ENCODE results near the gene MAPK1IP1L. TPM values are rescaled to one million over a fixed set of nuclear protein-coding genes. Genes with fewer than 3 reads are reported as not detected.

The MAPK1IP1L gene
- total RNA-seq, 1 experiment from 2014 or later = 97.9 TPM

DNA sequence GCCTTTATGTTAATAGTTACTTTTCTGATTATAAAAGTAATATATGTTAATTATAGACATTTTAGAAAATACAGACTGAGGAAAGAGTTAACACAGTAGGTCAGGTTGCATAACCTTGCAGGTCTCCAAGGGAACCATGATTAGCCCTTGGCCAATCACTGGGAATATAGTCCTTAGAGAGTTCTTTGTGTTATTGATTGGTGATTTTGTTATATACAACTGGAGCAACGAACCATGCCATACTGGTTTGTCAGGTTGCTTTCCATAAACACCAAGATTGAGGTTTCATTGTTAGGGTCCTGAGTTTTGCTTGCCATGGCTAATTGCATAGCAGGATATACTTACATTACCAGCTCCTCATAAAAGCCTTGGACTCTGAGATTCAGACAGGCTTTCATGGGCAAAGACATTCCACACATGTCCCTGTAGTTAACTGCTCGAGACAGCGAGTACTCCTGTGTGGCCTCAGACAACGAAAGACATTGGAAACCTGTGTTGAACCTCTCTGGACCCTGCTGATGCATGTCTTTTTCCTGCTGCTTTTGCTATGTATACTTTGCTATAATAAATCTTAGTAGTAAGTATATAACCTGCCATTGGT lies 33.7 kb downstream of the MAPK1IP1L start:
- TF ChIP-seq ZNF138 (CRISPR knock-in tag; conservative IDR thresholded peaks at IDR 0.05) (no peak), EMX1 (CRISPR knock-in tag; IDR thresholded peaks at IDR 0.05) (no peak), RELA (CRISPR knock-in tag; IDR thresholded peaks at IDR 0.05; ENCODE audit: borderline replicate concordance) (no peak)
- TF ChIP-seq, protein P1, sequence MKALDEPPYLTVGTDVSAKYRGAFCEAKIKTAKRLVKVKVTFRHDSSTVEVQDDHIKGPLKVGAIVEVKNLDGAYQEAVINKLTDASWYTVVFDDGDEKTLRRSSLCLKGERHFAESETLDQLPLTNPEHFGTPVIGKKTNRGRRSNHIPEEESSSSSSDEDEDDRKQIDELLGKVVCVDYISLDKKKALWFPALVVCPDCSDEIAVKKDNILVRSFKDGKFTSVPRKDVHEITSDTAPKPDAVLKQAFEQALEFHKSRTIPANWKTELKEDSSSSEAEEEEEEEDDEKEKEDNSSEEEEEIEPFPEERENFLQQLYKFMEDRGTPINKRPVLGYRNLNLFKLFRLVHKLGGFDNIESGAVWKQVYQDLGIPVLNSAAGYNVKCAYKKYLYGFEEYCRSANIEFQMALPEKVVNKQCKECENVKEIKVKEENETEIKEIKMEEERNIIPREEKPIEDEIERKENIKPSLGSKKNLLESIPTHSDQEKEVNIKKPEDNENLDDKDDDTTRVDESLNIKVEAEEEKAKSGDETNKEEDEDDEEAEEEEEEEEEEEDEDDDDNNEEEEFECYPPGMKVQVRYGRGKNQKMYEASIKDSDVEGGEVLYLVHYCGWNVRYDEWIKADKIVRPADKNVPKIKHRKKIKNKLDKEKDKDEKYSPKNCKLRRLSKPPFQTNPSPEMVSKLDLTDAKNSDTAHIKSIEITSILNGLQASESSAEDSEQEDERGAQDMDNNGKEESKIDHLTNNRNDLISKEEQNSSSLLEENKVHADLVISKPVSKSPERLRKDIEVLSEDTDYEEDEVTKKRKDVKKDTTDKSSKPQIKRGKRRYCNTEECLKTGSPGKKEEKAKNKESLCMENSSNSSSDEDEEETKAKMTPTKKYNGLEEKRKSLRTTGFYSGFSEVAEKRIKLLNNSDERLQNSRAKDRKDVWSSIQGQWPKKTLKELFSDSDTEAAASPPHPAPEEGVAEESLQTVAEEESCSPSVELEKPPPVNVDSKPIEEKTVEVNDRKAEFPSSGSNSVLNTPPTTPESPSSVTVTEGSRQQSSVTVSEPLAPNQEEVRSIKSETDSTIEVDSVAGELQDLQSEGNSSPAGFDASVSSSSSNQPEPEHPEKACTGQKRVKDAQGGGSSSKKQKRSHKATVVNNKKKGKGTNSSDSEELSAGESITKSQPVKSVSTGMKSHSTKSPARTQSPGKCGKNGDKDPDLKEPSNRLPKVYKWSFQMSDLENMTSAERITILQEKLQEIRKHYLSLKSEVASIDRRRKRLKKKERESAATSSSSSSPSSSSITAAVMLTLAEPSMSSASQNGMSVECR (CRISPR knock-in tag; IDR thresholded peaks at IDR 0.05; ENCODE audit: borderline replicate concordance) = no peak
- TF ChIP-seq, protein P2, sequence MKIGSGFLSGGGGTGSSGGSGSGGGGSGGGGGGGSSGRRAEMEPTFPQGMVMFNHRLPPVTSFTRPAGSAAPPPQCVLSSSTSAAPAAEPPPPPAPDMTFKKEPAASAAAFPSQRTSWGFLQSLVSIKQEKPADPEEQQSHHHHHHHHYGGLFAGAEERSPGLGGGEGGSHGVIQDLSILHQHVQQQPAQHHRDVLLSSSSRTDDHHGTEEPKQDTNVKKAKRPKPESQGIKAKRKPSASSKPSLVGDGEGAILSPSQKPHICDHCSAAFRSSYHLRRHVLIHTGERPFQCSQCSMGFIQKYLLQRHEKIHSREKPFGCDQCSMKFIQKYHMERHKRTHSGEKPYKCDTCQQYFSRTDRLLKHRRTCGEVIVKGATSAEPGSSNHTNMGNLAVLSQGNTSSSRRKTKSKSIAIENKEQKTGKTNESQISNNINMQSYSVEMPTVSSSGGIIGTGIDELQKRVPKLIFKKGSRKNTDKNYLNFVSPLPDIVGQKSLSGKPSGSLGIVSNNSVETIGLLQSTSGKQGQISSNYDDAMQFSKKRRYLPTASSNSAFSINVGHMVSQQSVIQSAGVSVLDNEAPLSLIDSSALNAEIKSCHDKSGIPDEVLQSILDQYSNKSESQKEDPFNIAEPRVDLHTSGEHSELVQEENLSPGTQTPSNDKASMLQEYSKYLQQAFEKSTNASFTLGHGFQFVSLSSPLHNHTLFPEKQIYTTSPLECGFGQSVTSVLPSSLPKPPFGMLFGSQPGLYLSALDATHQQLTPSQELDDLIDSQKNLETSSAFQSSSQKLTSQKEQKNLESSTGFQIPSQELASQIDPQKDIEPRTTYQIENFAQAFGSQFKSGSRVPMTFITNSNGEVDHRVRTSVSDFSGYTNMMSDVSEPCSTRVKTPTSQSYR (CRISPR knock-in tag; IDR thresholded peaks at IDR 0.05) = no peak
- TF ChIP-seq, protein P3, sequence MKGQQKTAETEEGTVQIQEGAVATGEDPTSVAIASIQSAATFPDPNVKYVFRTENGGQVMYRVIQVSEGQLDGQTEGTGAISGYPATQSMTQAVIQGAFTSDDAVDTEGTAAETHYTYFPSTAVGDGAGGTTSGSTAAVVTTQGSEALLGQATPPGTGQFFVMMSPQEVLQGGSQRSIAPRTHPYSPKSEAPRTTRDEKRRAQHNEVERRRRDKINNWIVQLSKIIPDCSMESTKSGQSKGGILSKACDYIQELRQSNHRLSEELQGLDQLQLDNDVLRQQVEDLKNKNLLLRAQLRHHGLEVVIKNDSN (CRISPR knock-in tag; IDR thresholded peaks at IDR 0.05) = no peak
- TF ChIP-seq, protein P4, sequence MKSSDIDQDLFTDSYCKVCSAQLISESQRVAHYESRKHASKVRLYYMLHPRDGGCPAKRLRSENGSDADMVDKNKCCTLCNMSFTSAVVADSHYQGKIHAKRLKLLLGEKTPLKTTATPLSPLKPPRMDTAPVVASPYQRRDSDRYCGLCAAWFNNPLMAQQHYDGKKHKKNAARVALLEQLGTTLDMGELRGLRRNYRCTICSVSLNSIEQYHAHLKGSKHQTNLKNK (CRISPR knock-in tag; IDR thresholded peaks at IDR 0.05) = no peak
- CTCF ChIA-PET = interaction anchor here (1.2 kb wide), 1 partner anchor 53 kb away, joined by 4 read pairs; no protein-coding TSS in a partner anchor
- POLR2A ChIA-PET = no interaction called here
- DNase-seq (ENCODE audit: low spot score) (no peak), ATAC-seq (no peak)
- Mint-ChIP-seq H3K27me3 (ENCODE audit: low read depth) (no peaks in the 10 kb centered on the region), H3K4me1 (no peaks in the 10 kb centered on the region), H3K36me3 (no peaks in the 10 kb centered on the region), H3K27ac (no peak overlapping the region), H3K4me3 (no peak overlapping the region), H3K9me3 (peaks cover 4% of the 10 kb centered on the region; the same call in 1 of the 2 replicates)

DNA sequence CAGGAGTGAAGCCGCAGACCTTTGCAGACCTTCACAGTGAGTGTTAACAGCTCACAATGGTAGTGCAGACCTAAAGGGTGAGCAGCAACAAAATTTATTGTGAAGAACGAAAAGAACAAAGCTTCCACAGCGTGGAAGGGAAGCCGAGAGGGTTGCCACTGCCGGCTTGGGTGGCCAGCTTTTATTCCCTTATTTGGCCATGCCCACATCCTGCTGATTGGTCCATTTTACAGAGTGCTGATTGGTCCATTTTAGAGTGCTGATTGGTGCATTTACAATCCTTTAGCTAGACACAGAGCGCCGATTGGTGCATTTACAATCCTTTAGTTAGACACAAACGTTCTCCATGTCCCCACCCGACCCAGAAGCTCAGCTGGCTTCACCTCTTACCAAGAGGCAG lies 35.5 kb downstream of the MAPK1IP1L start:
- CTCF ChIA-PET = interaction anchor here (1.3 kb wide), 1 partner anchor 51 kb away, joined by 5 read pairs; no protein-coding TSS in a partner anchor
- H3K9me3 Mint-ChIP-seq = peaks cover 4% of the 10 kb centered on the region; the same call in 1 of the 2 replicates
- no peak overlapping the region for H3K4me3 Mint-ChIP-seq
- H3K27ac Mint-ChIP-seq = no peak overlapping the region
- ATAC-seq (no peak), DNase-seq (ENCODE audit: low spot score) (no peak)
- TF ChIP-seq, protein P5, sequence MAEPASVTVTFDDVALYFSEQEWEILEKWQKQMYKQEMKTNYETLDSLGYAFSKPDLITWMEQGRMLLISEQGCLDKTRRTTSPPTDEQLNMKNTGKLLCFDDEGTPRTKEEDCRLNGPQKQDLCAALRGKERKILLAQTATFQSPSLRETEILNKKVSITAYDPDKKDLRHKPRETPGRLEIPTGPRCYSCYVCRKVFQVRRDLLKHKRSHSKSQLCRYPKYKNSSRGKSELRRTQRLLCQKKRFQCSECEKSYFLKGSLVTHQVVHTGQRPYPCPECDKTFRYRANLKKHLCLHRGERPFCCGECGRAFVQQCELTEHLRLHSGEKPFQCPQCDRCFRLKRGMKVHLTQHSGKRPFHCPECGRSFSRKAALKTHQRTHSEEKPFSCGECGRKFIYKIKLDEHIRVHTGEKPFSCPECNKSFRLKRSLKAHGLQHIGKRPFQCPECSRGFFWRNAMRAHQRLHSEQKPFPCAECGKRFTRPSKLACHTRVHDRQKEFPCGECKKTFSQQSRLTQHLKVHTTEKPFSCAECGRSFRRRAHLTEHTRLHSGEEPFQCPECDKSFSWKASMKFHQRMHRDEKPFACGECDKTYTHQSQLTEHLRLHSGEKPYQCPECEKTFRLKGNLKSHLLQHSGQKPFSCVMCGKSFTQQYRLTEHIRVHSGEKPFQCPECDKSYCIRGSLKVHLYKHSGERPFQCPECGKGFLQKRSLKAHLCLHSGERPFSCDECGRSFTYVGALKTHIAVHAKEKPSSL (CRISPR knock-in tag; conservative IDR thresholded peaks at IDR 0.05) = no peak
- TF ChIP-seq, protein P6, sequence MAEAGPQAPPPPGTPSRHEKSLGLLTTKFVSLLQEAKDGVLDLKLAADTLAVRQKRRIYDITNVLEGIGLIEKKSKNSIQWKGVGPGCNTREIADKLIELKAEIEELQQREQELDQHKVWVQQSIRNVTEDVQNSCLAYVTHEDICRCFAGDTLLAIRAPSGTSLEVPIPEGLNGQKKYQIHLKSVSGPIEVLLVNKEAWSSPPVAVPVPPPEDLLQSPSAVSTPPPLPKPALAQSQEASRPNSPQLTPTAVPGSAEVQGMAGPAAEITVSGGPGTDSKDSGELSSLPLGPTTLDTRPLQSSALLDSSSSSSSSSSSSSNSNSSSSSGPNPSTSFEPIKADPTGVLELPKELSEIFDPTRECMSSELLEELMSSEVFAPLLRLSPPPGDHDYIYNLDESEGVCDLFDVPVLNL (CRISPR knock-in tag; IDR thresholded peaks at IDR 0.05; ENCODE audit: borderline replicate concordance, low read depth) = no peak
- TF ChIP-seq ZNF121 (CRISPR knock-in tag; IDR thresholded peaks at IDR 0.05) = no peak
- TF ChIP-seq ESRRA (CRISPR knock-in tag; IDR thresholded peaks at IDR 0.05; ENCODE audit: borderline replicate concordance) = no peak
- peak; percentile 47 for TF ChIP-seq NFYB (CRISPR knock-in tag; conservative IDR thresholded peaks at IDR 0.05; ENCODE audit: low read depth)
- no peaks in the 10 kb centered on the region for H3K4me1 Mint-ChIP-seq
- H3K27me3 Mint-ChIP-seq (ENCODE audit: low read depth) = no peaks in the 10 kb centered on the region
- POLR2A ChIA-PET = interaction anchor here (0.7 kb wide), 1 partner anchor 9 kb away, joined by 4 read pairs; no protein-coding TSS in a partner anchor
- H3K36me3 Mint-ChIP-seq = no peaks in the 10 kb centered on the region
